Activated CD8-positive, alpha-beta memory T cell treated with anti-CD3 and anti-CD28 coated beads for 1 hour (primary cell): ENCODE measurements around the gene GPR107.
A peak's percentile ranks its signal among the peaks of the same experiment; 100 is the strongest.
"Not testable (repeated sequence)": the region's sequence is repeated elsewhere in the genome, so short reads cannot be mapped to it uniquely, and the experiment has no call there.

Source experiments
- DNase-seq, 2 donors: peaks; one replicate each; pipeline ENCODE4 v3.0.0-alpha.2; 2020; ENCODE audit warnings: low read depth in 1 of 2; ENCODE audit errors: extremely low read depth in 1 of 2

Gene GPR107

DNA sequence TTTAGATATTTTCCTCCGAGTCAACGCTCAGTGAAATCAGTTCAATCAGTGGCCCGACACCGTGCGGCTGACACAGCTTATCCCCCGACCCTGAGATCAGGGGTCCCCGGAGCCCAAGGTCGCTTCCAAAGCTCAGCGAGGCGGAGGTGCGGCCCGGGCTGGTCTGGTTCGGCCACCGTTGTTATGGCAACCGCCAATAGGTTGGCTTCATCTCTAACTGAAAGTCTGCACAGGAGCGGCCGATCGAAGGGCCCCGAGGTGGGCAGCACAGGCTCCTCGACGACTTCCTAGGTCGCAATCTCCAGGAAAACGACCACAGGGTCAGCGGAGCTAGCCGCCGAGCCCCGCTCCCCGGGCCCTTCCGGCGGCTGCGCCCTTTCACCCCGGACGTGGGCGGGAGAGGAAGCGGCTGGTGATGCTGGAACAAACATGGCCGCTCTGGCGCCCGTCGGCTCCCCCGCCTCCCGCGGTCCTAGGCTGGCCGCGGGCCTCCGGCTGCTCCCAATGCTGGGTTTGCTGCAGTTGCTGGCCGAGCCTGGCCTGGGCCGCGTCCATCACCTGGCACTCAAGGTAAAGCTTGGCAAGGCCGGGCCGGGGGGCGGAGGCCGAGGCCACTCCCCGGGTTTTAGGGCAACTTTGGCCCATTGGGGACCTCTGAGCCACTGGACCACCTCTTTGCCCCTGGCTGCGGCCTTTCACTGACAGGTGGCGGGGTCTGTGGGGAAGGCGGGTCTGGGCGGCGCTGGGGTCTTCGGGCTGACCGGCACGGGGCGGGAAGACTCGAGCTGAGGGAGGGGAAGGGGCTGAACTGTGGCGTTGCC, at the start of gene GPR107:
Gene GPR107, plus strand, starts transcription at position 403 of the 821 bp plus-strand sequence. Its CDS starts 27 bp downstream, at position 430.
- peak; percentile 30 to 65 for DNase-seq

DNA sequence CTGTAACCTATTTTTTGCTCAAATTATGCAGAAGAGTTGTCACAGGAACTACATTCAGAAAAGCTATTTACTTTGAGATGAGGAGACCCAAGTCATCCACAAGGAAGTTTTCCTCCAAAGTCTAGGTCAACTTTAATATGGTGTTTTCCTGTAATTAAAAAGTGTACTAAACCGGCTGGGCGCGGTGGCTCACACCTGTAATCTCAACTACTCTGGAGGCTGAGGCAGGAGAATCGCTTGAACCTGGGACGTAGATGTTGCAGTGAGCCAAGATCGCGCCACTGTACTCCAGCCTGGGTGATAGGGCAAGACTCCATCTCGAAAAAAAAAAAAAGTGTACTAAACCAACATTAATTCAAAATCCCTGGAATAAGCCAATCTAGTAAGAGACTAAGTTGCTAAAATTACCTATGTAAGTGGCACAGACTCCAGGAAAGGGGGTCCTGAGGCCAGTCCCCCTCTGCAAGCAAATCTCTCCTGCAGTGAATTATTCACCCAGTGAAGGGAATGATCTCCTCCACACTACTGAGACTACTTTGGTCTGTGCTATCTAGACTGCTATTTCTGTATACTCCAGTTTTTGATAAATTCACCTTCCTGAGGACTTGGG, 49.7 kb upstream of the GPR107 start:
- no peak for DNase-seq

DNA sequence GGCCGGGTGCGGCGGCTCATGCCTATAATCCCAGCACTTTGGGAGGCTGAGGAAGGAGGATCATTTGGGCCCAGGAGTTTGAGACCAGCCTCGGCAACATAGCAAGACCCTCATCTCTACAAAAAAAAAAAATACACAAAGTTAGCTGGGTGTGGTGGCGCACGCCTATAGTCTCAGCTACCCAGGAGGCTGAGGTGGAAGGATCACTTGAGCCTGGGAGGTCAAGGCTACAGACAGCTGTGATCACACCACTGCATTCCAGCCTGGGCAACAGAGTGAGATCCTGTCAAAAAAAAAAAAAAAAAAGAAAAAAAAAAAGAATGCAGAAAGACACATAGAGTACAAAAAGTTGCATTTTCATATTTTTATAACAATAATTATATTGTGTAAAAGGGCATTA, 46.8 kb upstream of the GPR107 start:
- DNase-seq: not testable (repeated sequence)

DNA sequence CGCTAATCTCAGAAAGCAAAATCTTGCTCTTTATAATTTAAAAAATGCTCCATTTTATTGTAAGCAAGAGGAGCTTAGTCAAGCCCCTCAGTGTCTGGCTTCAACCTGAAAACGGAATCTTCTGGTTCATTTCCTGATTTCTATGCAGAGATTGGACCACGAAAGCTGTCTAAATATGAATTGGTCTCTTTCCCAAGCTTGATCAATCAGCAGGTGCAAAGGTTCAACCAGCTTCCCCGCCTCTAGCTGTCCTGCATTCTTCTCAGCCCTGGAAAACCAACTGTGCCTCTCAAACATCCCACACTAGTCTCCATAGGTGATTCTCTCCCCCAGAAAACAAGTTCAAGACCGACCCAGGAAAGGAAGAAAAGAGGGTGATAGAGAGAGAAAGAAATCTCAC, 45.2 kb upstream of the GPR107 start:
- no peak for DNase-seq

DNA sequence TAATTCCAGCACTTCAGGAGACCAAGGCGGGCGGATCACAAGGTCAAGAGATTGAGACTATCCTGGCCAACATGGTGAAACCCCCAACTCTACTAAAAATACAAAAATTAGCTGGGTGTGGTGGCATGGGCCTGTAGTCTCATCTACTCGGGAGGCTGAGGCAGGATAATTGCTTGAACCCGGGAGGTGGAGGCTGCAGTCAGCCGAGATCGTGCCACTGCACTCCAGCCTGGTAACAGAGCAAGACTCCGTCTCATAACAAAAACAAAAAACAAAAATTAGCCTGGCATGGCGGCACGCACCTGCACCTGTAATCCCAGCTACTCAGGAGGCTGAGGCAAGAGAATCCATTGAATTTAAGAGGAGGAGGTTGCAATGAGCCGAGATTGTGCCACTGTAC, 44.2 kb upstream of the GPR107 start:
- DNase-seq: not testable (repeated sequence)

DNA sequence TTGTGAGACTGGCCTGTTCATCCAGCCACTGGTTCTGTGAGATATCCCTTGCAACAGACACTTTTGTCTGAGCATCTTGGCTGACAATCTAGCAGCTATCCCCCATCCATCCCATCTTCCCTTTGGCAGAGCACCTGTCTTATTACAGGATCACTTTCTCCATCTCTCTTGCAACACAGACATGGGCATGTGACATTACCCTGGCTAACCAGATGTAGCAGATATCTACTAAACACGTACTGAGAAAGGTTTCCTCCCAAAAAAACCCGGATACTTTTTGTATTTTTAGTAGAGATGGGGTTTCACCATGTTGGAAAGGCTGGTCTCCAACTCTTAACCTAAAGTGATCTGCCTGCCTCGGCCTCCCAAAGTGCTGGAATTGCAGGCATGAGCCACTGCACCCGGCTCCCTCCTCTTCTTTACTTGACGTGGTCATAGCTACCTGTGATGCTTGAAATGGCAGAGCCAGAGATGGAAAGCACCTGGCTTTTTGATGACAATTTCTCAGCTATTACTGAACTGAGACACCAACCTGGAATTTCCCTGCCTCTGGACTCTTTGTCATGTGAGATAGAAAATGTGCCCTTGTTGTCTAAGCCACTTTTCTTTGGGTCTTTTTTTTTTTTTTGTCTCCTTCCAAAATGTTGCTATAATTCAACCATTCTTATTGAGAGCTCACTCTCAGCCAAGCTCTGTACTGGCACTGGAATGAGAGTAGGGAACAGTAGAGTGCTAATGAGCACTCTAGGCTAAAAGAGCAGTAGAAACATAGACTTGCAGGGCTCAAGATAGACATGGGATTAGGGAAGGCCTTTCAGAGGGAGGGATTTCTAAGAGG, 43.3 kb upstream of the GPR107 start:
- DNase-seq: peak in 1 of 2 donors; percentile 19

DNA sequence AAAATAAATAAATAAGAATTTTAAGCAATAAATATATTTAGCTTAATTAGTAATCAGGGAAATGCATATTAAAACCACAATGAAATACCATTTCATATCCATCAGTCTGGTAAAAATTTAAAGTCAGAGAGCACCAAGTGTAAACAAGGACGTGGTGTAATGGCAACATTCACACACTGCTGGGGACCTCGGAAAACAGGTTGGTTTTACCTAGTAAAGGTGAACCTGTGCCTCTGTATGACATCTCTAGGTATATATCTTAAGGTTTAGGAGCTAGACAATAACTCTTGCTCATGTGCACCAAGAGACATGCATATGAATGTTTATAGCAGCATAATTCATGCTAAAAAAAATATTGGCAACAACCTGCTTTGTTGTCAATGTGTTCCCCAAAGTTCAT, 40.4 kb upstream of the GPR107 start:
- DNase-seq: no peak

DNA sequence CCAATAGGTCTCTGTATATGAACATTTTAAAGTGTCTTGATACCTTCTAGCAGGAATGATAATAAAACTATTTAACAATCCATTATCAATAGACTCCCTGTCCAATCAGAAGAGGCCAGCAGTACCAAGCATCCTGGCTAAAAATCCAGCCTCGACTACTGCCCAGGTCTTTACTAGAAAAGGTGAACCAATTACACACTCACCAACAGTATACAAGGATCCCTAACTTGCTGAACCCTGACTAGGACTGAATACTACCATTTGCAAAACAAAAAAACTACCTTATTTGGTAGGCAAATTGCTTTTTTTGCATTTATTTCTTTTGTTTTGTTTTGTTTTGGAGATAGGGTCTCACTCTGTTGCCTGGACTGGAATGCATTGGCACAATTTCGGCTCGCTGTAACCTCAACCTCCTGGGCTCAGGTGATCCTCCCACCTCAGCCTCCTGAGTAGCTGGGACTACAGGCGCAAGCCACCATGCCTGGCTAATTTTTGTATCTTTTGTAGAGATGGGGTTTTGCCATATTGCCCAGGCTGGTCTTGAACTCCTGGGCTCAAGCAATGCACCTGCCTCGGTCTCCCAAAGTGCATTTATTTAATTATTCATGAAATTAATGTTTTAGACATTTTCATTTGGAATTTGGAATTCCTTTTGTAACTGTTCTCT, 38.2 kb upstream of the GPR107 start:
- no peak for DNase-seq

DNA sequence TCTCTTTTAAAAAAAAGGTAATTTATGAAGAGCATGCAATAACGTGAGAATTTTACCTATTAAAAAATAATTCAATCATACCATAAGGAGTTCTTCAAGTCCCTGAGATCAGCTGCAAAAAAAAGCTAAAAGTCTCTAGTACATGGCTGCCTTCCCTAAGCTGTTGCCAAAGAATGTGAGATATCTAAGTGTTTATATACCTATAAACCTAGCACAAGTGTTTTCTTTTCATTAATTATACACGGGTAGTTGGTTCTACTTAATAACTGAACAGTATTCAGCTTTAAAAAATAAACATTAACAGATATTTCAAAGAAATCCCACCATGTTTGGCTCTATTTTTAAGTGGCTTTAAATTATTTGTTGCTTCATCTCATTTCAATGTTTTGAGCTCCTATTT, 36.6 kb upstream of the GPR107 start:
- DNase-seq: no peak

DNA sequence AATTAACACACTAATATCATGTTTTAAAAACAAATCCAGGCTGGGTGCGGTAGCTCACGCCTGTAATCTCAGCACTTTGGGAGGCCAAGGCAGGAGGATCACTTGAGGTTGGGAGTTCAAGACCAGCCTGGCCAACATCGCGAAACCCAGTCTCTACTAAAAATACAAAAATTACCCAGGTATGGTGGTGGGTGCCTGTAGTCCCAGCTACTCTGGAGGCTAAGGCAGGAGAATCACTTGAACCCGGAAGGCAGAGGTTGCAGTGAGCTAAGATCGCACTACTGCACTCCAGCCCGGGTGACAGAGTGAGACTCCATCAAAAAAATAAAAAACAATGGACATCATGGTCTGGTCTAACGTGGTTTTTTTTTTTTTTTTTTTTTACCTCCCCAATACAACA, 36.2 kb upstream of the GPR107 start:
- DNase-seq: not testable (repeated sequence)

DNA sequence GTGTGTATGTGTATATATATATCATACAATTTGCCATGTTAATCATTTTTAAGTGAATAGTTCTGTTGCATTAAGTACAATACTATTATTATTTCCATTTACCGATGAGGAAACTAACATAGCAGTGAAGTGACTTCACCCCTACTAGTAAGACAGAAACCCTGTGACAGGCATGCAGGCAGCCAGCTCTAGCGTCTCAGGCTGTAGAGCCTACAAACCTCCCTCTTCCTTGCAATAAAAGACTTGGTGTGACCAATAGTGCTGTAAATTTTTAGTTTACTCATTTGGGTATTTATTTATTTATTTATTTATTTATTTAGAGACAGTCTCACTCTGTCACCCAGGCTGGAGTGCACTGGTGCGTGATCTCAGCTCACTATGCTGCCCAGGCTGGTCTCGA, 35.4 kb upstream of the GPR107 start:
- DNase-seq: no peak

DNA sequence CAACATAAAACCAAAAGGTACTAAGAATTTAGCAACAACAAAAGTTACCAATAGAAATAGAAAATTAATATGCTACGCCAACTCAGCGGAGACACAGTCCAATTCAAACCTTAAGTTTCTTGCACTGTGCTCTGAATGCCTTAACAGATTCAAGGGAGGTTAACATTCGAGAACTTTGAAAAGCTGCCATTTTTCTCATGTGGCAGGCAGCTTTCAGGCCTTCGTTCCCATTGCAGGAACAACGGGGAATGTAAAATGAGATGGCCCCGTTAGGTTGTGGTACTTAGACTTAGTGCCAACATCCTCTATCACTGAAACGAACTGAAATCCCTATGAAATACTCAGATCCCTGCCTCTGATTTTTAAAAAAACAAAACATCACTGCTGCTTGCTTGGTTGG, 33.1 kb upstream of the GPR107 start:
- no peak for DNase-seq

DNA sequence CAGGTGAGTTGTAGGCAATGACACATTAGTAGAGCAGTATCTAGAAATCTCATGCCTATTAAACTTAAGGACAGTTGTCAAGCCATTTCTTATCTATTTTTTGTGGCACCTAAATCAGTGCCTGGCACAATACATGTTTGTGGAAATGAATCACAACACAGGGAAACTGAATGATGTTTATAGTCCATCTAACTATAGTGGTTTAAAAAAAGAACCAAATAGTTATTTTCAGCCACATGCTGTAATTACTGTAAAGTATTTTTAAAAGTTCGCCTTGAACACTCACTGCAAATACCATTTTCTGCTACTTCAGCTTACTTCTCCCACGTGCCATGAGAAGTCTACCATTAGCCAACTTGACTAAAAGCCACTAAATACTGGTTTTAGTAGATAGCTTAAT, 32.6 kb upstream of the GPR107 start:
- no peak for DNase-seq

DNA sequence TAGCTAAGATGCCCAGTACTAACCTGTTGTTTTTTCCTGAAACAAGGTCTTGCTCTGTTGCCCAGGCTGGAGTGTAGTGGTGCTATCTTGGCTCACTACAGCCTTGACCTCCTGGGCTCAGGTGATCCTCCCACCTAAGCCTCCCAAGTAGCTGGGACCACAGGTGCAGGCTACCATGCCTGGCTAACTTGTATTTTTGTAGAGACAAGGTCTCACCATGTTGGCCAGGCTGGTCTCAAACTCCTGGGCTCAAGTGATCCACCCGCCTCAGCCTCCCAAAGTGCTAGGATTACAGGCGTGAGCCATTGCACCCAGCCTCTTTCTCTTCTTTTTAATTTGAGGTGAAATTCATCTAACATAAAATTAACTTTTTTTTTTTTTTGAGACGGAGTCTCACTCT, 31.9 kb upstream of the GPR107 start:
- DNase-seq: not testable (repeated sequence)

DNA sequence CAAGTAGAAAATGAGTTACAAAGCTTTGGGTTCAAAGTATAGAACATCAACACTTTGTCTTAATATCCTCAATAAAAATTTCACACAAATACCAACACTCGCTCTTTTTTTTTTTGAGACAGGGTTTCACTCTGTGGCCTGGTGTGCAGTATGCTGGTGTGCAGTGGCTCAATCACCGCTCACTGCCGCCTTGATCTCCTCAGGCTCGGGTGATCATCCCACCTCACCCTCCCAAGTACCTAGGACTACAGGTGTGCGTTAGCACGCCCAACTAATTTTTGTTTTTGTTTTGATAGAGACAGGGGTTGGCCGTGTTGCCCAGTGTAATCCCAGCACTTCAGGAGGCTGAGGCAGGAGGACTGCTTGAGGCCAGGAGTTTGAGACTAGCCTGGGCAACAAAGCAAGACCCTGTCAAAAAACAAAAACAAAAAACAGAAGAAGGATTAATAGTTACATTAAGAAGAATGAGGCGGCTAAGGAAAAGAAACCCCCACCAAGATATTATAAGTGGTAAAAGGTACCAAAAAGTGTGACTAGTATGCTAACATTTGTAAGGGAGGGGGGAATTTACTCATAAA, 31.1 kb upstream of the GPR107 start:
- no peak for DNase-seq

DNA sequence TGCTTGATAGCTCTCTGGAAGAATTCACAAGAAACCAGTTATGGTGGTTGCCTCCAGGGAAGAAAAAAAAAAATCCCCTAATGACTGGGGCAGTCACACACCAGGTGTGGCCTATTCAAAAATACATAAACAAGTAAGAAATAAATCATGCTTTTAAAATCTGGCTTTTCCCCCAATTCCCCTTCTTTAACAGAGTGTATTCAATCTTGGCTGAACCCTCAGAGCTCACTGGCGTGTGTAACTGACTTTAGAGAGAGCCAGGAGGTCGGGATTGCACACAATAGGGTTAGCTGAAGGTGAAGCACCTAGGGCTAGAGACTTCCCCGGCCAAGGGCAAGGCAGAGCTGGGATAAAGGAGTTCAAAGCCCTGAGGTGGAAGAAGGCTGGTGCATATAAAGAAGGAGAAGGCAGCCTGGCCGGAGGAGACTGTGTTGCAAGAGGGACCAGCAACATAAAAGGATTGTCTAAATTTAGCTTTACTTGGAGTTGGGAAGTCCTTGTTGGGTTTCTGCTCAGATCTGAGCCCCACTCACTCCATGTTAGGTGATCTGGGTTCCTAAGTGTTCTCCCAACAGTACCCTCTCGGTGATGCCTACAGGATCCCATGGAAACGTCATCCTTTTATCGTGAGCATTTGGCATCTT, 30.4 kb upstream of the GPR107 start:
- no peak for DNase-seq

DNA sequence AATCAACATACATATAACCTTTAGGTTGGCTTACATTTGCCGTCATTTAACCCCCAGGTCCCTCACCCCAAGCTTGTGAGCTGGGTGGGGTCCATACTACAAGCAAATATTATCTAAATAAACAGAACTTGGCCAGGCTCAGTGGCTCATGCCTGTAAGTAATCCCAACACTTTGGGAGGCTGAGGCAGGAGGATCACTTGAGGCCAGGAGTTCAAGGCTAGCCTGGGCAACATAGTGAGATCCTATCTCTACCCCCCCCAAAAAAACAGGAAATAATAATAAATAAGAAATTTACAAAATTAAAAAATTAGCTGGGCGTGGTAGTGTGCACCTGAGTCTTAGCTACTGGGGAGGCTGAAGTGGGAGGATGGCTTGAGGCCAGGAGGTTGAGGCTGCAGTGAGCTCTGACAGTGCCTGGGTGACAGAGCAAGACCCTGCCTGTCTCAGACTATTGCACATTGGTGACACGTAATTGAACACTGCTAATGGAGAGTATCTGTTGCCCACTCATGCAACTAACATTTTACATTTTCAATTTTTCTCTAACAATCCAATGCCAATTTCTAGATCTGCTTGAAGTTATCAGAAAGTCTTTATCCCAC, 29.6 kb upstream of the GPR107 start:
- no peak for DNase-seq

DNA sequence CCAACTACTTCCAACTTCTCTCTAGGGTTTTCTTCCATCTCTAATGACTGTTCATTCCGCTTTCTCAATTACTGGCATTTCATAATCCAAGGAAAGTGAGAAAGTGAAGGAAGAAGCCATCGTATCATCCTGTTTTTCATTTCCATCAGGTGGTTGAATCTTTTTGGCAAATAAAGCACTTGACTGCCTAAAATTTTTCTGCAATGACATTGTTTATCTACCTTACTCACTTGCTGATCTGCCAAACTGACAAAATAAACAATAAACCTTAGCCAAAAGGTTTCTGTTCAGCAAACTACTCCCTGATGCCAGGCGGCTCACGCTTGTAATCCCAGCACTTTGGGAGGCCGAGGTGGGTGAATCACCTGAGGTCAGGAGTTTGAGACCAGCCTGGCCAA, 29.1 kb upstream of the GPR107 start:
- no peak for DNase-seq

DNA sequence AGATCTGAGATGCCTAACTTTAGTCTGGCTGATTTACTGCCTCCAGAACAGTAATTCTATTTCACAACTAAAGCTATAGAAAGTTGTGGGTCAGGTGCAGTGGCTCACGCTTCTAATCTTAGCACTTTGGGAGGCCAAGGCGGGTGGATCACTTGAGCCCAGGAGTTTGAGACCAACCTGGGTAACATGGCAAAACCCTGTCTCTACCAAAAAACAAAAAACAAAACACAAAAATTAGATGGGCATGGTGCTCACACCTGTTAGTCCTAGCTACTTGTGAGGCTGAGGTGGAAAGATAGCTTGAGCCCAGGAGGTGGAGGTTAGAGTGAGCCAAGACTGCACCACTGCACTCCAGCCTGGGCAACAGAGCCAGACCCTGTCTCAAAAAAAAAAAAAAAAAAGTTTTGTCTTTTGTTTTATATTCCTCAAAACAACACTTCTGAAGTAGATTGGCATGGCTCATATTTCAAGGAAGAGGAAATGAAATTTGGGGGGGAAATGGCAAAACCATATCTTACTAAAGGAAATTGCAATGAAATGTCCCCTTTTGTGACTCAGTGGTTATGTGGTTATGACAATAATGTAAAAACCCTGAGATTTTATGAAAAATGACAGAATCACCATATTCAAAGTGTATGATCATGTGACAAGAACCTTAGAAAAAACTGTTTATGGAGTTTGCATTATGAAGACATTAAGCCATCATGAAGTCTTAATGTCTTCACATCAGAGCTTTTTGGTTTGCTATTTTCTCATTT, 26.9 kb upstream of the GPR107 start:
- DNase-seq: no peak
